ENCODE data around the gene ARHGAP28. TPM values are rescaled to one million over a fixed set of nuclear protein-coding genes. Genes with fewer than 3 reads are reported as not detected.

ARHGAP28 gene
- total RNA-seq, 1 experiment from 2014 or later, result 0.24 TPM

DNA sequence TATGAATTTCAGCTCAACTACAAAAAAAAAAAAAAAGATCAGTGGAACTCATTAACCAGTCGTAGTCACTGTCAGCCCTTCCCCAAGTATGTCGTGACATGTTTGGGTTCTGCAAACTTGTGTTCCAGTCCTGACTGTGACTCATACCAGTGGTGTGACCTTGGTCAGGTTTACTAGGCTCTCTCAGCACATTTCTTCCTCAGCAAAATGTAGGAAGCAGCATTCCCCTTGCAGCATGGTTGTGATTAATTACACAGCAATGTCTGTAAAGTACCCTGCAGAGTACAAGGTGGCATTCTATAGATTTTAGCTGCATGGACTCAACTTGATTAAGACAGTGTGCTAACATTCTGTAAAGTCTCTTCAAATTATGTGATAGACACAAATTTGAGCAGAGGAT is 231.1 kb downstream of the ARHGAP28 start:
- peak; percentile 65 for DNase-seq (ENCODE audit: low read depth)

DNA sequence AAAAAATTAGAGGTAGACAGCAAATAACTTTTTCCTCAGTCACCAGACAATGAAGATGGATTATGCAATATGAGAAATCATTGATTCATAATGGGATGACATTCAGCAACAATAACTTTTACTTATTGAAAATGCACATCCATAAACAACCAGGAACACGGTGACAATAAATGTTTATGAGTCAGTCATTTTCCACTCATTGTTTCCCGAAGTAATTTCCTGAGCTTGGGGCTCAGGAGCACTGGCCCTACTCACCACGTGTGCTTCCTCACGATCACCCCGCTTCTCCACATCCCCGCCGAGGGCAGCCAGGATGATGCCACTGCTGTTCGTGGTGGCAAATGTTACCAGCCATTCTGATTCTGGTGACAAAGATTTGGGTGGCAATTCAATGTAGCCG is 231.8 kb downstream of the ARHGAP28 start:
- DNase-seq (ENCODE audit: low read depth), result no peak

DNA sequence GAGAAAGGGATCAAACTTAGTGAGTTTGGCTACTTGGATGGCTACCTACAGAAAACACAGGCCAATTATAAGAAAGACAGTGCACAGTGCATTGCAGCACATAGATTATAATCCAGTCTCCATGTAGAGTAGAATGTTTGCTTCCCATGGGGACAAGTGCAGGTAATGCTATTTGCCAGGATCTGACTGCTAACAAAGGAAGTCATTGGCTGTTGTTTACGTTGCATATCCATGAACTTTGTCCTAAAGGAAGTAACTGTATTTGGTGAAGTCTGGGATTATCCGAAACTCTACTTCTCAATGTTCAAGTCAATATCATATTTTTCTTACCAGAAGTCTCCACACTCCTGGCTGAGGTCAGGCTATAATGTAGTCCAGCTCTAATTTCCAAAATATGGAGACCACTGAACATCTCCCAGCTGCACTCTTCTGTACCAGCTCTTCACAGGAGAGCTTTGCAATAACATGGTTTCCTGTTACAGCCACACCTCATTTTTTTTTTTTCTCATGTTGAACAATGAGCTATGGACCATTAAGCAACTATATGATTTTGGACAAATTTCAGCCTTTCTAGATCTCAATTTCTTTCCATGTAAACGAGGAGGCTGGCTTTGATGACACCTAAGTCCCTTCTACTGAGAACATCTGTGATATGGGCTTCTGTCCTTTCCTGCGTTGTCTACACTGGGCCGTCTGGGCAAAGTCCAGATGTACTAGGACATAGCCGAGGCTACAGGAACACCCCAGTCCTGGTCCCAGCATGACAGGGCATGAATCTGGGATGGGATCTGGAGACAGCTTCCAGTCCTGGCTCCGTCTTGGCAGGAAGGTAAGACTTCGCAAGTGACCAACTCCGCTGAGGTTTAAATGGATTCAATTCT is 233.3 kb downstream of the ARHGAP28 start:
- no peak for DNase-seq (ENCODE audit: low read depth)

DNA sequence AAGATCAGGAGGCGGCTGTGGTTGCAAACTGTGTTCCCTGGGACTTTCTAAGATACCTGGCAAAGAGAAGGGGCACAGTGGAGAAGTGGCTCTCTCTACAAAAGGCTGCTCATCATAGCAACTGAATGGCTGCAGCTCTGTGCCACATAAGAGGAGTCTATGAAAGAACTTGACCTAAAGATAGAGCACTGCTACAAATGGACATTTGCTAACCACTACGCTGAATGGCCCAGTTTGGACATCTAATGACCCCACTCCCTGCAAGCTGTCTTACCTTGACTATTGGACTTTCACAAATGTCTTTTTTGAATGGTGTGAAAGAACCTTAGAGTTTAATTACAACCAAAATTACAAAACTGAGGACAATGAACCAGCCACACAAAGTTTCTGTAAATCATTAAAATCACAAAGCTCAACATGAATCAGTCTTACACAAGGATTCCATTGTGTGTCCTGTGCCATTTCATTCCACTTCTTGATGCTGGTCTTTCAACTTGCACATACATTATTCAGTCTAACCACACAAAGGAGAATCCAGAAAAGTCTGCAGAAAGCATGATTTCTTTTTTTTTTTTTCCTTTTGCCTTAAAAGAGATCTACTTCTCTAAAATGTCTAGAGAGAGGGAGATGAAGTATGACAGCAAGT is 234.1 kb downstream of the ARHGAP28 start:
- no peak for DNase-seq (ENCODE audit: low read depth)

All from RPMI7951 (cell line).